Caco-2 (cell line): ENCODE data around the gene TCF7L2. TPM values are rescaled to one million over a fixed set of nuclear protein-coding genes. Genes with fewer than 3 reads are reported as not detected.

Experiments
- BruUV-seq: library from RNA; stranded (reverse); fragments of 400-500 nt; replicated peaks from 2 replicates; lab custom pipeline; 2021; lab: Mats Ljungman, UMichigan
- CTCF ChIA-PET: fragments of 300-600 bp; sonication (Branson Sonifier 250); formaldehyde crosslinking; loops from one replicate; lab custom pipeline; 2022; ENCODE audit warnings: antibody characterized with exemption; lab: Charles Lee
- POLR2A ChIA-PET: fragments of 300-600 bp; sonication (Branson Sonifier 250); formaldehyde crosslinking; loops from one replicate; lab custom pipeline; 2022; ENCODE audit warnings: antibody characterized with exemption; lab: Charles Lee
- DNase-seq, 2 experiments: peaks; one replicate each; pipeline versions ENCODE4 v3.0.0 to v3.0.0-alpha.2; 2020 to 2022
- H3K27me3 ChIP-seq: replicated peaks from 2 replicates; pipeline ENCODE4 v1.6.0; 2011; ENCODE audit warnings: low read length; ENCODE audit not compliant: control insufficient read depth, insufficient read depth
- H3K36me3 ChIP-seq: 2 replicates; pipeline ENCODE4 v1.5.1; 2011; ENCODE audit warnings: low read length; ENCODE audit not compliant: control insufficient read depth, insufficient read depth
- H3K4me1 ChIP-seq: fragments of 250-450 bp; sonication (Bioruptor Pico); 2 replicates; pipeline ENCODE4 v1.5.1; 2020; ENCODE audit warnings: mild to moderate bottlenecking
- H3K4me3 ChIP-seq: 2 replicates; pipeline ENCODE4 v1.5.1; 2011; ENCODE audit warnings: low read depth, mild to moderate bottlenecking, control low read depth, low read length
- H3K9me3 ChIP-seq: fragments of 250-450 bp; sonication (Bioruptor Pico); 2 replicates; pipeline ENCODE4 v1.5.1; 2020; ENCODE audit warnings: mild to moderate bottlenecking, moderate library complexity
- H3K27ac Mint-ChIP-seq: one replicate; pipeline ENCODE4 v1.8.0; 2022; ENCODE audit warnings: mixed read lengths; ENCODE audit not compliant: unreplicated experiment
- H3K27me3 Mint-ChIP-seq: one replicate; pipeline ENCODE4 v1.8.0; 2022; ENCODE audit warnings: mixed read lengths; ENCODE audit not compliant: insufficient read depth, unreplicated experiment
- H3K36me3 Mint-ChIP-seq: one replicate; pipeline ENCODE4 v1.8.0; 2022; ENCODE audit warnings: mild to moderate bottlenecking, mixed read lengths; ENCODE audit not compliant: insufficient read depth, unreplicated experiment
- H3K4me1 Mint-ChIP-seq: one replicate; pipeline ENCODE4 v1.8.0; 2022; ENCODE audit warnings: low read depth, mixed read lengths; ENCODE audit not compliant: unreplicated experiment
- H3K4me3 Mint-ChIP-seq: one replicate; pipeline ENCODE4 v1.8.0; 2022; ENCODE audit warnings: mild to moderate bottlenecking, moderate library complexity, mixed read lengths; ENCODE audit not compliant: unreplicated experiment
- H3K9me3 Mint-ChIP-seq: one replicate; pipeline ENCODE4 v1.8.0; 2022; ENCODE audit warnings: mixed read lengths; ENCODE audit not compliant: unreplicated experiment
- CTCF ChIP-seq, 2 experiments: fragments of 200-600 bp in 1 of 2; IDR thresholded peaks; 1 replicate in 1 of 2; 2 replicates in 1 of 2; pipeline versions ENCODE4 v1.5.1 to v1.8.0; 2011 to 2022; ENCODE audit warnings: antibody characterized with exemption in 1 of 2, control low read depth in 1 of 2, inconsistent platforms in 1 of 2, low read depth in 1 of 2, low read length in 1 of 2, mild to moderate bottlenecking in 1 of 2, moderate library complexity in 1 of 2; ENCODE audit not compliant: insufficient read depth in 1 of 2, severe bottlenecking in 1 of 2, unreplicated experiment in 1 of 2
- intact Hi-C: fragments of 100-400 bp; cut with micrococcal nuclease; formaldehyde crosslinking; loops from one replicate; pipeline ENCODE4 v1.10.0; 2022; ENCODE audit not compliant: unreplicated experiment
- total RNA-seq: library from RNA; stranded (reverse); gene quantifications from 2 replicates; pipeline ENCODE4 v1.2.3, GENCODE V29; 2022

Gene TCF7L2
- total RNA-seq, 1 experiment from 2014 or later: 45.4 TPM

GRCh38 chr10:113069595-113069994, 119.5 kb downstream of the TCF7L2 start:
- intact Hi-C loops: no loop called here
- H3K9me3 ChIP-seq: no peaks in the 10 kb centered on the region
- H3K36me3 ChIP-seq: no peaks in the 10 kb centered on the region; the same call in 1 of the 2 replicates
- peaks cover 44% of the 10 kb centered on the region for H3K4me1 ChIP-seq
- H3K4me3 ChIP-seq: no peak overlapping the region
- ChIA-PET CTCF (no interaction called here), POLR2A (no interaction called here)
- Mint-ChIP-seq H3K27ac (no peak overlapping the region), H3K27me3 (no peaks in the 10 kb centered on the region), H3K9me3 (no peaks in the 10 kb centered on the region), H3K4me3 (no peak overlapping the region), H3K4me1 (peaks cover 26% of the 10 kb centered on the region), H3K36me3 (peaks cover 62% of the 10 kb centered on the region)
- no peak for TF ChIP-seq CTCF (IDR thresholded peaks at IDR 0.05; ENCODE audit: insufficient read depth in 1 of 2, low read depth in 1 of 2, low read length in 1 of 2, severe bottlenecking in 1 of 2, unreplicated experiment in 1 of 2)
- BruUV-seq: no TSS peak
- no peak for DNase-seq
- no peaks in the 10 kb centered on the region for H3K27me3 ChIP-seq

- H3K4me3 Mint-ChIP-seq: peak overlapping the region; percentile 38
- no peaks in the 10 kb centered on the region for H3K27me3 Mint-ChIP-seq
- no peak for DNase-seq
- H3K4me1 Mint-ChIP-seq: peaks cover 14% of the 10 kb centered on the region
- peaks cover 51% of the 10 kb centered on the region for H3K36me3 Mint-ChIP-seq
- ChIA-PET CTCF (interaction anchor here (0.7 kb wide), 1 partner anchor 363 kb away, joined by 3 read pairs; no protein-coding TSS in a partner anchor), POLR2A (no interaction called here)
- TF ChIP-seq CTCF (IDR thresholded peaks at IDR 0.05; ENCODE audit: insufficient read depth in 1 of 2, low read depth in 1 of 2, low read length in 1 of 2, severe bottlenecking in 1 of 2, unreplicated experiment in 1 of 2): no peak
- Histone ChIP-seq H3K9me3 (no peaks in the 10 kb centered on the region), H3K4me3 (no peak overlapping the region), H3K36me3 (no peaks in the 10 kb centered on the region; the same call in 1 of the 2 replicates), H3K27me3 (no peaks in the 10 kb centered on the region), H3K4me1 (peaks cover 31% of the 10 kb centered on the region)
- H3K27ac Mint-ChIP-seq: peak overlapping the region; percentile 91
- no TSS peak for BruUV-seq
- intact Hi-C loops: no loop called here
- no peaks in the 10 kb centered on the region for H3K9me3 Mint-ChIP-seq
These were observed 121.4 kb downstream of the TCF7L2 start for GRCh38 chr10:113071446-113071845.

GRCh38 chr10:113073549-113074189, 123.6 kb downstream of the TCF7L2 start:
- H3K4me3 ChIP-seq: peak overlapping the region; percentile 16
- DNase-seq: peak; percentile 91 to 96
- peak overlapping the region; percentile 65 for H3K4me3 Mint-ChIP-seq
- ChIA-PET CTCF (interaction anchor here (0.6 to 1.5 kb wide), 4 partner anchors 14 to 311 kb away, joined by 3 to 4 read pairs (median 4); no protein-coding TSS in a partner anchor), POLR2A (interaction anchor here (0.5 to 2.3 kb wide), 8 partner anchors 13 to 798 kb away, joined by 3 to 13 read pairs (median 4); no protein-coding TSS in a partner anchor)
- peaks cover 47% of the 10 kb centered on the region for H3K36me3 Mint-ChIP-seq
- intact Hi-C loops: loop anchor here (1.0 kb wide), 2 partner anchors 14 to 54 kb away; no protein-coding TSS in a partner anchor
- no peaks in the 10 kb centered on the region for H3K27me3 ChIP-seq
- H3K9me3 Mint-ChIP-seq: no peaks in the 10 kb centered on the region
- BruUV-seq: no TSS peak
- H3K27me3 Mint-ChIP-seq: no peaks in the 10 kb centered on the region
- H3K4me1 ChIP-seq: peaks cover 27% of the 10 kb centered on the region
- H3K4me1 Mint-ChIP-seq: peaks cover 13% of the 10 kb centered on the region
- H3K27ac Mint-ChIP-seq: peak overlapping the region; percentile 97
- TF ChIP-seq CTCF (IDR thresholded peaks at IDR 0.05; ENCODE audit: insufficient read depth in 1 of 2, low read depth in 1 of 2, low read length in 1 of 2, severe bottlenecking in 1 of 2, unreplicated experiment in 1 of 2): no peak
- no peaks in the 10 kb centered on the region for H3K9me3 ChIP-seq
- H3K36me3 ChIP-seq: no peaks in the 10 kb centered on the region; the same call in 1 of the 2 replicates
